ENCODE results near the gene LYG2.
"Not testable (repeated sequence)": the region's sequence is repeated elsewhere in the genome, so short reads cannot be mapped to it uniquely, and the experiment has no call there.

Gene LYG2

DNA sequence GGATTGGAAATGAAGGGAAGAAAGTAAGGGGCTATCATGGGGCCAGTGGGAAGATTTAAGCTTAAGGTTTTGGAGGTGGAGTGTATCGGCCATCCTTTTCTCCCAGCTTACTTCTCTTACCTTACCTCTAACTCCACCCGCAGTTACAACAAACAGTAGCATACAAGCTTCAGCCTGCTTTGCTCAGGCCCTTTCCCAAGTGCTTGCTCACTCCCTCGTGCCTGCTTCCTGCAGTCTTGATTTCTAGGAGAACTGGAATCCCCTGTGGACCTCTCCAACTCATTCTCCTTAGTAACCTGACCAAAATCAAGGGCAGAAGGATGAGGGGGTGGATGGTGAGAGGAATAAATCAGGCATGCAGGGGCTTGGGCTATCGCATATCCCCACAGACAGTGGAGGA is 5.8 kb upstream of the LYG2 start:
- DNase-seq (ENCODE audit: insufficient read length, low spot score) (no peak), FAIRE-seq (no peak)
- TF ChIP-seq POLR2AphosphoS5 (IDR thresholded peaks at IDR 0.05; ENCODE audit: low read depth, low read length) (no peak), SPI1 (IDR thresholded peaks at IDR 0.05; ENCODE audit: low read depth, low read length) (no peak), PAX5 (IDR thresholded peaks at IDR 0.05; ENCODE audit: insufficient read depth, low read length, severe bottlenecking) (no peak), TAF1 (IDR thresholded peaks at IDR 0.05; ENCODE audit: low read depth, low read length) (no peak), POU2F2 (IDR thresholded peaks at IDR 0.05; ENCODE audit: low read depth, low read length) (no peak)

DNA sequence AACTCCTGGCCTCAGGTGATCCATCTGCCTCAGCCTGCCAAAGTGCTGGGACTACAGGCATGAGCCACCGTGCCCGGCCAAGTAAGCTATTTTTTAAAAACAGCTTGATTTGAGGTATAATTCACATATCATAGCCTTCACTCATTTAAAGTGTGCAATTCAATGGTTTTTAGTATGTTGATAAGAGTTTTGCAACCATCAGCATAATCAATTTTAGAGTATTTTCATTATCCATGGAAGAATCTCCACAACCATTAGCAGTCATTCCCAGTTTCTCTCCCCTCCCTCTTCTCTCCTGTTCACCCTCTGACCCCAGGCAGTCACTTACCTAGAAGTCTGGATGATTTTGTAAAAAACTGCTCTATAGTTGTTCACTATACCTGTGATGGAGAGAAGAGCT is 4.7 kb upstream of the LYG2 start:
- TF ChIP-seq PAX5 (IDR thresholded peaks at IDR 0.05; ENCODE audit: insufficient read depth, low read length, severe bottlenecking) (no peak), POU2F2 (IDR thresholded peaks at IDR 0.05; ENCODE audit: low read depth, low read length) (no peak), POLR2A (IDR thresholded peaks at IDR 0.05; ENCODE audit: low read depth, low read length) (no peak), TAF1 (IDR thresholded peaks at IDR 0.05; ENCODE audit: low read depth, low read length) (no peak), SPI1 (IDR thresholded peaks at IDR 0.05; ENCODE audit: low read depth, low read length) (no peak), POLR2AphosphoS5 (IDR thresholded peaks at IDR 0.05; ENCODE audit: low read depth, low read length) (no peak)
- DNase-seq (ENCODE audit: insufficient read length, low spot score) = no peak
- FAIRE-seq = no peak

DNA sequence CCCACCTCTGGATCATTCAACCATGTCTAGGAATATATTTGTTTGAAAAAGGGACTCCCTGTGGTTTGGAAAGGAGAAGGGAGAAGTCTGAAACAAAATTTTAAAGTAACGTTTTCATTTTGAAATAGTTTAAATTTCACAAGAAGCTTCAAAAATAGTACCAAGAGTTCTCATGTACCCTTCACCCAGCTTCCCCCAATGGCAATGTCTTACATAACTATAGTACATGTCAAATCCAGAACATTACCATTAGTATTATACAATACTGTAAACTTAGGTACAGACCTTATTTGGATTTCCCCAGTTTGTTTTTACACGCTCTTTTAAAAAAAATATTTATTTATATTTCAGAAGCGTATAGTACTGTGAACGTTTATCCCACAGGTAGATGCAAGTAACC is 4.0 kb upstream of the LYG2 start:
- DNase-seq (ENCODE audit: insufficient read length, low spot score) (no peak), FAIRE-seq (no peak)
- TF ChIP-seq POLR2AphosphoS5 (IDR thresholded peaks at IDR 0.05; ENCODE audit: low read depth, low read length) (no peak), PAX5 (IDR thresholded peaks at IDR 0.05; ENCODE audit: insufficient read depth, low read length, severe bottlenecking) (no peak), POLR2A (IDR thresholded peaks at IDR 0.05; ENCODE audit: low read depth, low read length) (no peak), POU2F2 (IDR thresholded peaks at IDR 0.05; ENCODE audit: low read depth, low read length) (no peak), SPI1 (IDR thresholded peaks at IDR 0.05; ENCODE audit: low read depth, low read length) (no peak), TAF1 (IDR thresholded peaks at IDR 0.05; ENCODE audit: low read depth, low read length) (no peak)

DNA sequence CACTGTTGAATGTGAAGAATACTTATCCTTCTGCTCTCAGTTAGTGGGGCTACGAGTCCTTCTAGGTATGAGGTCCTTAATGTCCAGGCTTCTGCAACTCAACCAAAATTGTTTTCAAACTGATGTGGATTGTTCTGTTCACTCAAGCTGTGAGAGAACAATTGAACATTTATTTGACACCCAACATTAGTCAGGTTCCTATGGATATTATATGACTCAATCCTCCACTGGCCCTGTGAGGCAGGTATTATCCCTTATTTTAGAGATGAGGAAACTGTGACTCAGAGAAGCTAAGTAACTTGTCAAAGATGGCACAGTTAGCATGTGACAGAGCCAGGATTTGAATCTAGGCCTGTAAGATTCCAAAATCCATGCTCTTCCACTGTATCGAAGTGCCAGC is 1.2 kb upstream of the LYG2 start:
- DNase-seq (ENCODE audit: insufficient read length, low spot score) = no peak
- no peak for FAIRE-seq
- TF ChIP-seq SPI1 (IDR thresholded peaks at IDR 0.05; ENCODE audit: low read depth, low read length) (no peak), POU2F2 (IDR thresholded peaks at IDR 0.05; ENCODE audit: low read depth, low read length) (no peak), PAX5 (IDR thresholded peaks at IDR 0.05; ENCODE audit: insufficient read depth, low read length, severe bottlenecking) (no peak), TAF1 (IDR thresholded peaks at IDR 0.05; ENCODE audit: low read depth, low read length) (no peak), POLR2A (IDR thresholded peaks at IDR 0.05; ENCODE audit: low read depth, low read length) (no peak), POLR2AphosphoS5 (IDR thresholded peaks at IDR 0.05; ENCODE audit: low read depth, low read length) (no peak)

- DNase-seq (ENCODE audit: insufficient read length, low spot score) = no peak
- TF ChIP-seq TAF1 (IDR thresholded peaks at IDR 0.05; ENCODE audit: low read depth, low read length) (no peak), POU2F2 (IDR thresholded peaks at IDR 0.05; ENCODE audit: low read depth, low read length) (no peak), PAX5 (IDR thresholded peaks at IDR 0.05; ENCODE audit: insufficient read depth, low read length, severe bottlenecking) (no peak), POLR2A (IDR thresholded peaks at IDR 0.05; ENCODE audit: low read depth, low read length) (no peak), SPI1 (IDR thresholded peaks at IDR 0.05; ENCODE audit: low read depth, low read length) (no peak), POLR2AphosphoS5 (IDR thresholded peaks at IDR 0.05; ENCODE audit: low read depth, low read length) (no peak)
- FAIRE-seq = no peak
Measured at GRCh38 chr2:99249951-99250350, 5.5 kb downstream of the LYG2 start.

DNA sequence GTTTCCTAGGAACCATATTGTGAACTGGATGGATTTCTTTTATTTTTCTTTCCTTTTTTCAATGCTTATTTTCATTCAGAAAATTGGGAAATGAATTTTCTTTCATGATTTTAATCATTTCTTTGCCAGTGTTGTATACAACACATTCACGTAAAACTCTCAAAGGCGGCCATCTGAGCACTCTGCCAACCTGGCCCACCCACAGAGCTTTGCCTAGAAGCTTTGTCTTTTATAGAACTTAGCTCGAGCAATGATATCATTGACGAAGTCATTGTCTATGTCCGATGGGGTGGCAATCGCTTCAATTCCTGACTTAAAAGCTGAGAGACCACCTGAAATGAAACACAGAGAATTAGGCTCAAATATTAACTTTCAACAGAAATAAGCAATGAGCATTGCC is 13.3 kb downstream of the LYG2 start:
- FAIRE-seq (no peak), DNase-seq (ENCODE audit: insufficient read length, low spot score) (no peak)
- TF ChIP-seq PAX5 (IDR thresholded peaks at IDR 0.05; ENCODE audit: insufficient read depth, low read length, severe bottlenecking) (no peak), POU2F2 (IDR thresholded peaks at IDR 0.05; ENCODE audit: low read depth, low read length) (no peak), POLR2A (IDR thresholded peaks at IDR 0.05; ENCODE audit: low read depth, low read length) (no peak), TAF1 (IDR thresholded peaks at IDR 0.05; ENCODE audit: low read depth, low read length) (no peak), SPI1 (IDR thresholded peaks at IDR 0.05; ENCODE audit: low read depth, low read length) (no peak), POLR2AphosphoS5 (IDR thresholded peaks at IDR 0.05; ENCODE audit: low read depth, low read length) (no peak)

- TF ChIP-seq POU2F2 (IDR thresholded peaks at IDR 0.05; ENCODE audit: low read depth, low read length) = no peak
- no peak for TF ChIP-seq PAX5 (IDR thresholded peaks at IDR 0.05; ENCODE audit: insufficient read depth, low read length, severe bottlenecking)
- no peak for TF ChIP-seq SPI1 (IDR thresholded peaks at IDR 0.05; ENCODE audit: low read depth, low read length)
- TF ChIP-seq POLR2AphosphoS5 (IDR thresholded peaks at IDR 0.05; ENCODE audit: low read depth, low read length) = no peak
- no peak for TF ChIP-seq POLR2A (IDR thresholded peaks at IDR 0.05; ENCODE audit: low read depth, low read length)
- TF ChIP-seq TAF1 (IDR thresholded peaks at IDR 0.05; ENCODE audit: low read depth, low read length) = no peak
- DNase-seq (ENCODE audit: insufficient read length, low spot score) (no peak), FAIRE-seq (no peak)
Measured at GRCh38 chr2:99240431-99240830, 15.0 kb downstream of the LYG2 start.

- DNase-seq (ENCODE audit: insufficient read length, low spot score) (no peak), FAIRE-seq (no peak)
- TF ChIP-seq PAX5 (IDR thresholded peaks at IDR 0.05; ENCODE audit: insufficient read depth, low read length, severe bottlenecking) = no peak
- TF ChIP-seq SPI1 (IDR thresholded peaks at IDR 0.05; ENCODE audit: low read depth, low read length) = no peak
- no peak for TF ChIP-seq POU2F2 (IDR thresholded peaks at IDR 0.05; ENCODE audit: low read depth, low read length)
- TF ChIP-seq TAF1 (IDR thresholded peaks at IDR 0.05; ENCODE audit: low read depth, low read length) = no peak
- no peak for TF ChIP-seq POLR2A (IDR thresholded peaks at IDR 0.05; ENCODE audit: low read depth, low read length)
- TF ChIP-seq POLR2AphosphoS5 (IDR thresholded peaks at IDR 0.05; ENCODE audit: low read depth, low read length) = no peak
Measured at GRCh38 chr2:99238599-99238998, 16.9 kb downstream of the LYG2 start.

- FAIRE-seq; DNase-seq (ENCODE audit: insufficient read length, low spot score): not testable (repeated sequence)
Measured at GRCh38 chr2:99233177-99233576, 22.3 kb downstream of the LYG2 start.

DNA sequence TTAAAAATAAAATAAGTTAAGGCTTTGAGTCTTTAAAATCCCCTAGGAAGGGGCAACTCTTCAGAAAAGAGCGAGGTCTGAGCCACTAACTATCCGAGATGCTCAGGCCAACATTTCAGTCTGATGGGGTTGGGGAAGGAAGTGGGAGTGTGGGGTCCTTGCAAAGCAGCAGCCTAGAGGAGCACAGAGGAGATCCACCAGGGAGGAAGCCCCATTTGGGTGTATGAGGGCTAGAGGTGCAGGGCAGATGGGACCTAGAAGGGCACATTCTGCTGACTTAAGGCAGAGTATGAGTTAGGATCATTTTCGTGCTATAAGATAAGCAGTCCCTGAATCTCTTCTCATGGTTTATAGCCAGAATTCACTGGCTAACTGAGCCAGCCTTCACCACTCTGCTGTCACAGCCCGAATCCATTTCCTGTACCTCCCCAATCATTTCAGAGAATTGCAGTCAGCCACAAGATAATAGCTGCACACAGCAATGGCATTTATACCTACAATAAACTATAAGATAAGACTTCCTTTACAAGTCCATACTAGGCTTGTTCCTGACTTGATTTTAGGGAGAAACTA is 37.5 kb downstream of the LYG2 start:
- TF ChIP-seq SPI1 (IDR thresholded peaks at IDR 0.05; ENCODE audit: low read depth, low read length) = no peak
- no peak for TF ChIP-seq PAX5 (IDR thresholded peaks at IDR 0.05; ENCODE audit: insufficient read depth, low read length, severe bottlenecking)
- TF ChIP-seq TAF1 (IDR thresholded peaks at IDR 0.05; ENCODE audit: low read depth, low read length) = no peak
- no peak for TF ChIP-seq POLR2A (IDR thresholded peaks at IDR 0.05; ENCODE audit: low read depth, low read length)
- TF ChIP-seq POU2F2 (IDR thresholded peaks at IDR 0.05; ENCODE audit: low read depth, low read length) = no peak
- no peak for TF ChIP-seq POLR2AphosphoS5 (IDR thresholded peaks at IDR 0.05; ENCODE audit: low read depth, low read length)
- no peak for DNase-seq (ENCODE audit: insufficient read length, low spot score)
- FAIRE-seq = no peak
